ENCODE results near the gene CDKN2AIP.

The CDKN2AIP gene, protein sequence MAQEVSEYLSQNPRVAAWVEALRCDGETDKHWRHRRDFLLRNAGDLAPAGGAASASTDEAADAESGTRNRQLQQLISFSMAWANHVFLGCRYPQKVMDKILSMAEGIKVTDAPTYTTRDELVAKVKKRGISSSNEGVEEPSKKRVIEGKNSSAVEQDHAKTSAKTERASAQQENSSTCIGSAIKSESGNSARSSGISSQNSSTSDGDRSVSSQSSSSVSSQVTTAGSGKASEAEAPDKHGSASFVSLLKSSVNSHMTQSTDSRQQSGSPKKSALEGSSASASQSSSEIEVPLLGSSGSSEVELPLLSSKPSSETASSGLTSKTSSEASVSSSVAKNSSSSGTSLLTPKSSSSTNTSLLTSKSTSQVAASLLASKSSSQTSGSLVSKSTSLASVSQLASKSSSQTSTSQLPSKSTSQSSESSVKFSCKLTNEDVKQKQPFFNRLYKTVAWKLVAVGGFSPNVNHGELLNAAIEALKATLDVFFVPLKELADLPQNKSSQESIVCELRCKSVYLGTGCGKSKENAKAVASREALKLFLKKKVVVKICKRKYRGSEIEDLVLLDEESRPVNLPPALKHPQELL

DNA sequence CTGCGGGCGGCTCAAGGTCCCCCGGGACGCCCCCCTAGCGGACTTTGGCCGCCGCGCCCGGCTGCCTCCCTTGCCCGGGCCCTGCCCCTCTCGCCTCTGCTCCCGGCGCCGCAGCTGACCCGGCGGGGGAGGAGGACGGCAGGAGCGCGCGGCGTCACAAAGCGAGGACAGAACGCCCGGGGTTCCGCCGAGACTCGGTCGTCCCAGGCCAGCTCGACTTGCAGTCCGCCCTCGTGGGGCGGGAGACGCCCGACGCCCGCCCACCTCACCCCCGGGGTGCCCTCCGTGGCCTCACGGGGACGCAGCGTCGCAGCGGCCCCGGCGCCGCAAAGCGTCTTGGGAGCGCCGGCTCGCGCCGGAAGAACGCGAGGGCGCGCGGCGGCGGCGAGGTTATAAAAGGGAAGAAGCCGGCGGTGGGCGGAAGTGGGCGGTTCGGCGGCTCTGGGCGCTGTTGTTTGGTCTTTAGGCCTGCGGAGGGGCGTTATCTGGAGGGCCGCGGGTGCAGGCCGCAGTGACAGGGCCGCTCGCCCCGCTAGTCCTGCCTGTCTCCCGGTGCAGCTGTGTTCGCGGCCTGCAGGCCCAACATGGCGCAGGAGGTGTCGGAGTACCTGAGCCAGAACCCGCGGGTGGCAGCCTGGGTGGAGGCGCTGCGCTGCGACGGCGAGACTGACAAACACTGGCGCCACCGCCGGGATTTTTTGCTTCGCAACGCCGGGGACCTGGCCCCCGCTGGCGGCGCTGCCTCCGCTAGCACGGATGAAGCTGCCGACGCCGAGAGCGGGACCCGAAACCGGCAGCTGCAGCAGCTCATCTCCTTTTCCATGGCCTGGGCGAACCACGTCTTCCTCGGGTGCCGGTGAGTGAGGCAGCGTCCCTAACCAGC lies at the start of gene CDKN2AIP:
CDKN2AIP (plus strand) TSS at position 423 of the 883 bp plus-strand sequence; CDS start at position 585, 162 bp downstream.
- H3K4me3 ChIP-seq (ENCODE audit: low read depth, low read length) = peak within 1 kb of the TSS; percentile 96
- in situ Hi-C loops (cut with HindIII; ENCODE audit: low sequenced_read_pairs) = no loop called here
- TF ChIP-seq, protein P1, sequence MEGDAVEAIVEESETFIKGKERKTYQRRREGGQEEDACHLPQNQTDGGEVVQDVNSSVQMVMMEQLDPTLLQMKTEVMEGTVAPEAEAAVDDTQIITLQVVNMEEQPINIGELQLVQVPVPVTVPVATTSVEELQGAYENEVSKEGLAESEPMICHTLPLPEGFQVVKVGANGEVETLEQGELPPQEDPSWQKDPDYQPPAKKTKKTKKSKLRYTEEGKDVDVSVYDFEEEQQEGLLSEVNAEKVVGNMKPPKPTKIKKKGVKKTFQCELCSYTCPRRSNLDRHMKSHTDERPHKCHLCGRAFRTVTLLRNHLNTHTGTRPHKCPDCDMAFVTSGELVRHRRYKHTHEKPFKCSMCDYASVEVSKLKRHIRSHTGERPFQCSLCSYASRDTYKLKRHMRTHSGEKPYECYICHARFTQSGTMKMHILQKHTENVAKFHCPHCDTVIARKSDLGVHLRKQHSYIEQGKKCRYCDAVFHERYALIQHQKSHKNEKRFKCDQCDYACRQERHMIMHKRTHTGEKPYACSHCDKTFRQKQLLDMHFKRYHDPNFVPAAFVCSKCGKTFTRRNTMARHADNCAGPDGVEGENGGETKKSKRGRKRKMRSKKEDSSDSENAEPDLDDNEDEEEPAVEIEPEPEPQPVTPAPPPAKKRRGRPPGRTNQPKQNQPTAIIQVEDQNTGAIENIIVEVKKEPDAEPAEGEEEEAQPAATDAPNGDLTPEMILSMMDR (IDR thresholded peaks at IDR 0.05; ENCODE audit: low read depth, low read length, missing control alignments) = no peak
- DNase-seq (ENCODE audit: low read depth) = peak; percentile 75

DNA sequence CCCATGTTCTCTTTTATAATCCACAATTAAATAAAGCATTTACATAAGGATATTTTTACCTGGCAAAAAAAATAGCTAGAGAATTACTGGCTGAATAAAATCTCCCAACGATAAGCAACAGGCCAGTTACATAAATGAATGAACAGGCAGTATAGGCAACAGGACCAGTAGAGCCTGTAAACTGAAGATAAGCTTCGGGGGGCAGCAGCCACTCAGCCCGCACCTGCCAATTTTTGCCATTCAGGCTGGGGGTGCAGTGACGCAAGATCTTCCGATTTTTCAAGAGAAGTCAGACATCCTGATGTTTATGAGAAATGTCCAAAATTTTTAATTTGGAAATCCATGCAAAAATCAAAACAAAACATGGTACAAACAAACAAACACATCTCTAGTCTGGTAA lies 49.0 kb upstream of the CDKN2AIP start:
- no peak for DNase-seq (ENCODE audit: low read depth)
- TF ChIP-seq, protein P1 (IDR thresholded peaks at IDR 0.05; ENCODE audit: low read depth, low read length, missing control alignments) = no peak
- no peak overlapping the region for H3K4me3 ChIP-seq (ENCODE audit: low read depth, low read length)
- in situ Hi-C loops (cut with HindIII; ENCODE audit: low sequenced_read_pairs) = no loop called here

DNA sequence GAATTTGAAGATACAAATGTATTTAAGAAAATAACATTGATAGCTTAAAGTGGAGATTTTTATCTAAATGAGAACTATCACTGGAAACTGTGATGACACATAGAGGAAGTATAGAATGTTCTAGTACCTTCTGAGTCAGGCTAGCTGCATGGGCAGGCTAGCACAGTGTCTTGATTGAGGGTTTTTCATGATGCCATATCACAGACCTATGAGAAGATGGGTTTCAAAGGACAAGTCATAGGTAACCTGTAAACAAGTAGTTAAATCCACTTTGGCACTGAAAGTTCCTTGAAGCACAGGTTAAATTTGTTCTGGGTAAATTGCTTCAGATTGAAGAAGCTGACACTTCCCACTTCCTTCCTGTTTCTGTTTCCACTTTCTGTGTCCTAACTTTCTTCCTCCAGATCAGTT lies 48.2 kb upstream of the CDKN2AIP start:
- no peak for DNase-seq (ENCODE audit: low read depth)

DNA sequence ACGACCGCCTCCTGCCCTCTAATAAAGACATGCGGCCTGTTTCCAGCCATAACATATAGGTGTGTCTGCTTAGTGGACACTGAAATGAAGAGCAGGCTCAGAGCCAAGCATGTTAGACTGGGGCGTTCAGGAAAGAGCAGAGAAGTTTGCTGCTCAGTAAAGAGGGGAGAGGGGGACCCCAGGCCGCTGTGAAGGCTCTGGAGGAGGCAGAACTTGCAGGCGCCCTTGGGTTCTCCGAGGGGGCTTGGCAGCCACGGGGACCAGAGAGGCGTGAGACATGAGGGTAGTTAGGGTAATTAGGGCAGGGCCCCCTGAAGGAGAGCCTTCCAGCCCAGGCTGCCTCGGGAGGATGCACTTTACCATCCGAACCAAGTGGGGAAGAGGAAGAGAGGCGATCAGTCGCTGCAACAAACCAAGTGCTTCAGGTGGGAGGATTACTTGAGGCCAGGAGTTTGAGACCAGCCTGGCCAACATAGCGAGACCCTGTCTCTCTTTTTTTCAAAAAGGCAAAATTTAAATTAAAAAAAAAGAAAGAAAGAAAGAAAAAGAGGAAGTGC lies 46.6 kb upstream of the CDKN2AIP start:
- in situ Hi-C loops (cut with HindIII; ENCODE audit: low sequenced_read_pairs) = no loop called here
- peak overlapping the region; percentile 42 for H3K4me3 ChIP-seq (ENCODE audit: low read depth, low read length)
- TF ChIP-seq, protein P1 (IDR thresholded peaks at IDR 0.05; ENCODE audit: low read depth, low read length, missing control alignments) = no peak
- DNase-seq (ENCODE audit: low read depth) = no peak

More for the DNA sequence above, 48.2 kb upstream of the CDKN2AIP start:
- in situ Hi-C loops (cut with HindIII; ENCODE audit: low sequenced_read_pairs) = no loop called here
- no peak overlapping the region for H3K4me3 ChIP-seq (ENCODE audit: low read depth, low read length)
- TF ChIP-seq, protein P1 (IDR thresholded peaks at IDR 0.05; ENCODE audit: low read depth, low read length, missing control alignments) = no peak

DNA sequence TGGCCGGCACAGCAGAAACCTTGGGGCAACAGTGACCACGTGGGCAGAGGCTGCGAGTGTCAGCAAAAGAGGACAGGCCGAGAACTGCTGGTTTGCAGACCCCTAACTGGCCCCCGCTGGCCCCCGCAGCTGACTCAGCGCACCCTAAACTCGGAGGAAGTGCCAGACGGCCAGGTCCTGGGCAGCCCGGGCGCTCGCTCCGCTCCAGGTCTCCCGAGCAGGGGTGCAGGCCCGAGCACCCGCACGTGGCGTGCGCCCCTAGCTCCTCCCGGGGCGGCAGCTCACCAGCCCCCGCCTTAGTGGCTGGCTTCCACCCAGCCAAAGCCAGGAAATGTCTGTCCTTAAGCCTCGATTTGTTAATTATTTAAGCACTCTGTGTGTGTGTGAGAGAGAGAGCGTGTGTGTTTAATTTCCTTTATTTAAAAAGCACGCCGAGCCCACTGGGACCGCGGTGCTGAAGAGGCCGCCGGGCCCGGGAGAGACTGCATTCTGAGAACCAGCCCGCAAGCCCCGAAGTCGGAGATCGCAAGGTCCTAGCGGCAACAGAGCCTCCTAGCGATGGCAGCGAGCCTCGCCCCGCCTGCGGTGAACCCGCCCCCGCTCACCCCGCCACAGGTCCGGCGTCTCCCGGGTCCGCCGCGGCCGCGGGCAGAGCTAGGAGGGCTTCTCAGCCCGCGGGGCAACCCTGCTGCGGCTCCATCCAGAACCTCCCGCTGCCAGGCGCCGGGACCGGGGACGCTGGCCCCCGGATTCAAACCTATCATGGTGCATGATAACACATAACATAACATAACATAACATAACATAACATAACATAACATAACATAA lies 45.9 kb upstream of the CDKN2AIP start:
- TF ChIP-seq, protein P1 (IDR thresholded peaks at IDR 0.05; ENCODE audit: low read depth, low read length, missing control alignments) = peak; percentile 62
- peak overlapping the region; percentile 42 for H3K4me3 ChIP-seq (ENCODE audit: low read depth, low read length)
- in situ Hi-C loops (cut with HindIII; ENCODE audit: low sequenced_read_pairs) = no loop called here
- peak; percentile 23 for DNase-seq (ENCODE audit: low read depth)
